H9 (cell line): Measurements from ENCODE around the gene MKRN1. TPM values are rescaled to one million over a fixed set of nuclear protein-coding genes. Genes with fewer than 3 reads are reported as not detected.

ENCODE experiments used
- DNase-seq: peaks from one replicate; pipeline ENCODE4 v3.0.0-alpha.2; 2017
- H2AFZ ChIP-seq: one replicate; pipeline ENCODE4 v1.6.1; 2013; ENCODE audit warnings: mild to moderate bottlenecking, low read length, control low read depth, moderate library complexity
- H2AK5ac ChIP-seq: 2 replicates; pipeline ENCODE4 v1.6.1; 2013; ENCODE audit warnings: low read length, control low read depth, mixed read lengths; ENCODE audit not compliant: insufficient read length
- H2BK120ac ChIP-seq: one replicate; pipeline ENCODE4 v1.6.1; 2013; ENCODE audit warnings: low read depth, mild to moderate bottlenecking, low read length, control low read depth, inconsistent platforms; ENCODE audit not compliant: poor library complexity, severe bottlenecking
- H2BK12ac ChIP-seq: 2 replicates; pipeline ENCODE4 v1.6.1; 2013; ENCODE audit warnings: low read length, control low read depth, mixed read lengths, low read depth; ENCODE audit not compliant: insufficient read length
- H2BK15ac ChIP-seq: 2 replicates; pipeline ENCODE4 v1.6.1; 2013; ENCODE audit warnings: low read depth, low read length, control low read depth
- H2BK20ac ChIP-seq: one replicate; pipeline ENCODE4 v1.6.1; 2013; ENCODE audit warnings: low read depth, mild to moderate bottlenecking, low read length, control low read depth, inconsistent platforms; ENCODE audit not compliant: poor library complexity, severe bottlenecking
- H2BK5ac ChIP-seq: 2 replicates; pipeline ENCODE4 v1.6.1; 2013; ENCODE audit warnings: low read length, control low read depth, mixed read lengths; ENCODE audit not compliant: insufficient read length
- H3K14ac ChIP-seq: 2 replicates; pipeline ENCODE4 v1.6.1; 2013; ENCODE audit warnings: low read length, control low read depth; ENCODE audit not compliant: insufficient read depth
- H3K18ac ChIP-seq: 2 replicates; pipeline ENCODE4 v1.6.1; 2013; ENCODE audit warnings: low read depth, mild to moderate bottlenecking, mixed read lengths, low read length, control low read depth; ENCODE audit not compliant: insufficient read length
- H3K23ac ChIP-seq: 2 replicates; pipeline ENCODE4 v1.6.1; 2013; ENCODE audit warnings: low read length, control low read depth, mixed read lengths, low read depth; ENCODE audit not compliant: insufficient read length
- H3K23me2 ChIP-seq: 2 replicates; pipeline ENCODE4 v1.6.1; 2013; ENCODE audit warnings: low read depth, mild to moderate bottlenecking, mixed read lengths, low read length, control low read depth; ENCODE audit not compliant: insufficient read length, poor library complexity, severe bottlenecking
- H3K27ac ChIP-seq: 2 replicates; pipeline ENCODE4 v1.5.1; 2013; ENCODE audit warnings: low read length, control low read depth, mixed read lengths, low read depth; ENCODE audit not compliant: insufficient read length
- H3K27me3 ChIP-seq: 2 replicates; pipeline ENCODE4 v1.6.1; 2013; ENCODE audit warnings: low read length, control low read depth, inconsistent platforms; ENCODE audit not compliant: insufficient read depth
- H3K4ac ChIP-seq: 2 replicates; pipeline ENCODE4 v1.6.1; 2013; ENCODE audit warnings: low read depth, mild to moderate bottlenecking, control low read depth, inconsistent platforms, low read length, moderate library complexity
- H3K4me1 ChIP-seq: 2 replicates; pipeline ENCODE4 v1.6.1; 2013; ENCODE audit warnings: low read length, control low read depth, inconsistent platforms; ENCODE audit not compliant: insufficient read depth
- H3K4me2 ChIP-seq: 2 replicates; pipeline ENCODE4 v1.6.1; 2013; ENCODE audit warnings: low read length, control low read depth, mixed read lengths; ENCODE audit not compliant: insufficient read length, insufficient read depth
- H3K56ac ChIP-seq: 2 replicates; pipeline ENCODE4 v1.6.1; 2013; ENCODE audit warnings: low read depth, mild to moderate bottlenecking, mixed read lengths, low read length, control low read depth; ENCODE audit not compliant: insufficient read length
- H3K79me1 ChIP-seq: 2 replicates; pipeline ENCODE4 v1.6.1; 2013; ENCODE audit warnings: low read depth, mild to moderate bottlenecking, moderate library complexity, low read length, control low read depth, inconsistent platforms; ENCODE audit not compliant: insufficient read depth, poor library complexity, severe bottlenecking
- H3K79me2 ChIP-seq: 2 replicates; pipeline ENCODE4 v1.6.1; 2013; ENCODE audit warnings: low read length, control low read depth, inconsistent platforms; ENCODE audit not compliant: insufficient read depth
- H3K9ac ChIP-seq: 2 replicates; pipeline ENCODE4 v1.6.1; 2013; ENCODE audit warnings: low read length, control low read depth, mixed read lengths; ENCODE audit not compliant: insufficient read length; ENCODE audit errors: extremely low read depth
- H3K9me3 ChIP-seq: one replicate; pipeline ENCODE4 v1.6.1; 2013; ENCODE audit warnings: low read depth, low read length, inconsistent platforms; ENCODE audit not compliant: control insufficient read depth
- H3T11ph ChIP-seq: one replicate; pipeline ENCODE4 v1.6.1; 2013; ENCODE audit warnings: mild to moderate bottlenecking, low read length, control low read depth, inconsistent platforms
- H4K20me1 ChIP-seq: one replicate; pipeline ENCODE4 v1.6.1; 2013; ENCODE audit not compliant: control insufficient read depth, insufficient read length, insufficient read depth
- H4K5ac ChIP-seq: 2 replicates; pipeline ENCODE4 v1.6.1; 2013; ENCODE audit warnings: low read depth, mild to moderate bottlenecking, mixed read lengths, low read length, control low read depth; ENCODE audit not compliant: insufficient read length
- H4K8ac ChIP-seq: replicated peaks from 2 replicates; pipeline ENCODE4 v1.6.1; 2013; ENCODE audit warnings: low read length, control low read depth, mixed read lengths, low read depth; ENCODE audit not compliant: insufficient read length
- H4K91ac ChIP-seq: 2 replicates; pipeline ENCODE4 v1.6.1; 2013; ENCODE audit warnings: low read depth, mild to moderate bottlenecking, moderate library complexity, mixed read lengths, low read length, control low read depth; ENCODE audit not compliant: insufficient read length
- H3K27ac Mint-ChIP-seq, 3 experiments: 2 replicates in 2 of 3; 3 replicates in 1 of 3; pipeline ENCODE4 v1.8.0; 2020 to 2021; ENCODE audit warnings: mixed read lengths in 3 of 3, mild to moderate bottlenecking in 1 of 3, moderate library complexity in 1 of 3
- H3K27me3 Mint-ChIP-seq: 2 replicates; pipeline ENCODE4 v1.8.0; 2021; ENCODE audit warnings: low read depth, mild to moderate bottlenecking, moderate library complexity, mixed read lengths
- H3K36me3 Mint-ChIP-seq, 3 experiments: 2 replicates in 2 of 3; 3 replicates in 1 of 3; pipeline ENCODE4 v1.8.0; 2020 to 2021; ENCODE audit warnings: low read depth in 3 of 3, mixed read lengths in 3 of 3; ENCODE audit not compliant: insufficient read depth in 1 of 3
- H3K4me1 Mint-ChIP-seq, 2 experiments: 2 replicates each; pipeline ENCODE4 v1.8.0; 2020; ENCODE audit warnings: mixed read lengths in 2 of 2
- H3K4me3 Mint-ChIP-seq, 2 experiments: 2 replicates in 1 of 2; 3 replicates in 1 of 2; pipeline ENCODE4 v1.8.0; 2020 to 2021; ENCODE audit warnings: mild to moderate bottlenecking in 2 of 2, mixed read lengths in 2 of 2, moderate library complexity in 1 of 2
- H3K9me3 Mint-ChIP-seq, 2 experiments: 2 replicates in 1 of 2; 3 replicates in 1 of 2; pipeline ENCODE4 v1.8.0; 2020; ENCODE audit warnings: mild to moderate bottlenecking in 2 of 2, mixed read lengths in 2 of 2, moderate library complexity in 1 of 2
- CTCF ChIP-seq: fragments of 200-600 bp; sonication (generic); conservative IDR thresholded peaks from 3 replicates; pipeline ENCODE4 v1.8.0; 2021; ENCODE audit warnings: antibody characterized with exemption, mild to moderate bottlenecking
- WGBS: extraction: QIAGEN DNeasy Blood & Tissue Kit; methylation state at CpG from one replicate; pipeline ENCODE4 v1.1.7; 2013; ENCODE audit warnings: missing lambda C conversion rate, low lambda C conversion rate, mixed read lengths; ENCODE audit not compliant: insufficient read length; ENCODE audit errors: extremely low coverage; 5-methylcytosine and 5-hydroxymethylcytosine counted together
- total RNA-seq: library from RNA; stranded (reverse); gene quantifications from 2 replicates; pipeline ENCODE4 v1.2.1, GENCODE V29; 2021

Gene MKRN1
- total RNA-seq, 1 experiment from 2014 or later = 106 TPM

- peaks cover 0 to 1% (median 0%) of the 10 kb centered on the region in 3 experiments; a peak in 2 of 7 replicates for H3K36me3 Mint-ChIP-seq
- no peaks in the 10 kb centered on the region for H3K9me3 Mint-ChIP-seq
- no peak overlapping the region for H2AFZ ChIP-seq
- peaks cover 13 to 14% of the 10 kb centered on the region in 2 experiments for H3K4me1 Mint-ChIP-seq
- peak; percentile 93 for TF ChIP-seq CTCF
- H3K9ac ChIP-seq = no peak overlapping the region
- no peaks in the 10 kb centered on the region for H3K79me2 ChIP-seq
- H3K4me3 Mint-ChIP-seq = no peak overlapping the region; a peak in 1 of 5 replicates
- no peak overlapping the region for H3K18ac ChIP-seq
- H2BK12ac ChIP-seq = no peak overlapping the region
- H4K8ac ChIP-seq = no peak overlapping the region
- H3K79me1 ChIP-seq = no peaks in the 10 kb centered on the region
- H2BK120ac ChIP-seq = no peak overlapping the region
- H2AK5ac ChIP-seq = no peak overlapping the region
- no peaks in the 10 kb centered on the region for H4K20me1 ChIP-seq
- no peak overlapping the region for H3K27ac ChIP-seq
- H2BK5ac ChIP-seq = no peak overlapping the region
- H3K23ac ChIP-seq = no peak overlapping the region
- H3T11ph ChIP-seq = no peak overlapping the region
- WGBS = no CpG with 5 or more reads among the region's 31 CpGs
- no peak overlapping the region for H4K5ac ChIP-seq
- peak; percentile 97 for DNase-seq
- H3K27ac Mint-ChIP-seq = peak overlapping the region in 2 of 3 experiments; percentile 5 to 46; a peak in 1 of 7 replicates
- H2BK15ac ChIP-seq = no peak overlapping the region
- peaks cover 2% of the 10 kb centered on the region; the same call in 1 of the 2 replicates for H3K4me1 ChIP-seq
- H3K14ac ChIP-seq = no peak overlapping the region
- H3K27me3 Mint-ChIP-seq = no peaks in the 10 kb centered on the region
- no peak overlapping the region for H2BK20ac ChIP-seq
- H3K27me3 ChIP-seq = no peaks in the 10 kb centered on the region
- no peak overlapping the region for H3K56ac ChIP-seq
- no peaks in the 10 kb centered on the region for H3K23me2 ChIP-seq
- no peak overlapping the region for H4K91ac ChIP-seq
- H3K4ac ChIP-seq = no peak overlapping the region
- H3K9me3 ChIP-seq = no peaks in the 10 kb centered on the region
- no peak overlapping the region for H3K4me2 ChIP-seq
Measured at GRCh38 chr7:140517546-140518369, 38.5 kb upstream of the MKRN1 start.
